ENCODE results near the gene CMBL.
"Not testable (repeated sequence)": the region's sequence is repeated elsewhere in the genome, so short reads cannot be mapped to it uniquely, and the experiment has no call there.

Gene CMBL

DNA sequence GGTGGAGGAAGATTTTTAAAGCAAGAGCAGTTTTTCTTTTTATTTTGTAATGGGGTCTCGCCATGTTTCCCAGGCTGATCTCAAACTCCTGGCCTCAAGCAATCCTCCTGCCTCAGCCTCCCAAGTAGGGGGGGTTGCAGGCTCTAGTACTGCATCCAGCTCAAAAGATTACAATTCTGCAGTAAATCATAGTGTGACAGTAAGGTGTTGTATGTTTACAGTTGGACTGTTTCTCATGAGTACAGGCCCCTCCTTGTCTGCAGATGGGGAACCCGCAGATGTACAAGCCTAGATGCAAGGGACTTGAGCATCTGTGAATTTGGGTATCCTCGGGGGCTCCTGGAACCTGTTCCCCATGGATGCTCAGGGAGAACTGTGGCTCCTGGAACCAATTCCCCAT, 54.3 kb downstream of the CMBL start:
- DNase-seq = no peak

DNA sequence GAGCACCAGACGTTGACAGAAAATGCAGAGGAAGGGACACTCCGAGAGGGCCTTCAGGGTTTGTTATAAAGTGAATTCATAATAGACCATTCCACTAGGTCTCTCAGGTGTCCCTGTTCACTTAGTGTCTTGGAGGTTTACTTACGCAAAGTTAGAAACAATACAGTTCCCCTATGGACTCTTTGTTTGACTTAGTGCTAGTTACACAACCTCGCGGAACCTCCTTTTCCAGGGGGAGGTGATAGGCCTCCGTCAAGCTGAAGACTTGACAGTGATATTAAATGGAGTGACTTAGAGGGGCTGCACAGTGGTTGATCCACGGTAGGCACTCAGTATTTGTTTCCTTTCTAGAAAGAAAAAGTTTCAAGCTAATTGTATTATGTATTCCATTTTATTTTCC, 56.3 kb downstream of the CMBL start:
- no peak for DNase-seq

DNA sequence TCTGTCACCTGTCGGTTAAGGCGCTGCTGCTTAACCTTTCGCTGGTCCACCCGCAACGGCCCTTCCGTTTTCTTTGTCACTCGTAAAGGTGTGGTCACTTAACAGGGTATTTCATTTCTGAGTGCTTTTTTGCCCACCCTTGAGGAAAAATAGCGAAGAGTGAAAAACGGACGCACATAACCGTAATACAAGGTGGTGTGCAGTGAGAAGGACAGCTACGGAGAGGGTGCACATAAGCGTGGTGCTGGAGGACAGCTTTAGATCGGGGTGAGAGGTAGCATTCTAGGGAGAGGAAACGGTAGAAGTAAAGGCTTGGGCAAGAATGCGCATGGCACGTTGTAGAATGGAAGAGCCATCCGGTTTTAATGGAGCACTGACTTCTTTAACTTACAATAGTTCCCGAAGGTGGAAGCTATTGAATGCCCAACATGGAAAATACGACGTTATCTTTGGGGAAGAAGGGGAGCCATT, 56.9 kb downstream of the CMBL start:
- DNase-seq = no peak

DNA sequence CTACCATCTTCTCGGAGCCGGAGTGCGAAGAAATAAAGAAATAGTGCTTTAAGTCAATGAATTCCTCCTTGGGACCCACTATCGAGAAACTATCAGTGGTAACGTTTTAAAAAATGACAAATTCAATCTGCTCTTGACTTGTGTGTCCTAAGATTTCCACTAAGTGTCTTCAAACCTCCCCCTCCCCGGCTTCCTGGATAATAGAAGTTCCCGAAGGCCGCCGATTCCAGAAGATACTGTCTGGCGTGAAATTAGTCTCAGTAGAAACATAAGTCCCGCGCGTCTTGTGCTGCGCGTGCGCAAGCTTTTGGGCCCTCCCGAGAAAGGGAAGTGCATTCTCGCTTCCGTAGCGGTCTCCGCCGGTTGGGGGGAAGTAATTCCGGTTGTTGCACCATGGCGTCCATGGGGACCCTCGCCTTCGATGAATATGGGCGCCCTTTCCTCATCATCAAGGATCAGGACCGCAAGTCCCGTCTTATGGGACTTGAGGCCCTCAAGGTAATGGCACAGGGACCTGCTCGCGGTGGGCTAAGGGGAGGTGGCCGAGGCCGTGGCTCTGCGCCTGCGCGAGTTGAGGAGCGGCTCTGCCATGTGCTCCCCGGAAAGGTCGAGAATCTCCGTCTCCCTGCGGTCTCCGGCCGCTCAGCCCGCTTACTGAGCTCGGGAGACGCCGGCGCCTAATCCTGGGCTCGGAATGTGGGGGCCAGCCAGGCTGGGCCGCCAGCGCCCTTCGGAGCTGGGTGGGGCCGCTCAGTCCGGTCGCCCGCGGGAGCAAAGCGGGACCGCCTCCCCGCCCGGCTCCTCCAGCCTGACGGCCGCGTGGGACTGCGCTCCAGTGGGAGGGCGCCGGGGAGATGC, 57.5 kb downstream of the CMBL start, which contains the start of gene CCT5:
TSS of gene CCT5 (plus strand) at position 333 of the 858 bp plus-strand sequence. CDS start at position 394, 61 bp downstream.
- peak; percentile 96 for DNase-seq

DNA sequence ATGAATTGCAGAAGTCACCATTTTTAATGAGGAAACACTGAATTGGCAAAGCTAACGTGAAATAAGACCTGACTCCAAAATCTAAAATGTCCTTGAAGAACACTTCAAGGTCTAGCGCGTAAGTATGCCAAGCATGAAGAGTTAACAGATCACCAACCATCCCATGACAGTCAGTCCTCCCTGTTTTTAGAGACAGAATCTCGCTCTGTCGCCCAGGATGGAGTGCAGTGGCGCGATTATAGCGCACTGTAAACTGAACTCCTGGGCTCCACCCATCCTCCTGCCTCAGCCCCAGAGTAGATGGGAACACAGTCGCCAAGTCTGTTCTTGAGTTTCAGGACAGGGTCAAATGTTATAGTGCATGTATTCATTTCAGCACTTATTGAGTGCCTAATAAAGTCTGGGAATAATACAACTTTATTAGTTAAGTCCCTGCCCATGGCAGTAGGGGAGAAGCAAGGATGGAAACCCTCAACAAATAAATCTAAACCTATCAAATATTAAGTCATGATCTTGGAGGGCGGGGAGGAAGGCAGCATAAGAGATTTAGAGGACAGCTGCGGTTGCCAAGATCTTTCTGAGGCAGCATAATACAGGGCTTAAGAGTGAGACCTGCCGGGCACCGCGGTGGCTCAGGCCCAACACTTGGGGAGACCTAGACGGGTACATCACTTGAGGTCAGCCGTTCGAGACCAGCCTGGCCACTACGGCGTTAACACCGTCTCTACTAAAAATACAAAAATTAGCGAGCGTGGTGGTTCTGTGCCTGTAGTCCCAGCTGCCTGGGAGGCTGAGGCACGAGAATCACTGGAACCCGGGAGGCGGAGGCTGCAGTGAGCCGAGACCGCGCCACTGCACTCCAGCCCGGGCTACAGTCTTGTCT, 59.1 kb downstream of the CMBL start:
- DNase-seq = no peak

DNA sequence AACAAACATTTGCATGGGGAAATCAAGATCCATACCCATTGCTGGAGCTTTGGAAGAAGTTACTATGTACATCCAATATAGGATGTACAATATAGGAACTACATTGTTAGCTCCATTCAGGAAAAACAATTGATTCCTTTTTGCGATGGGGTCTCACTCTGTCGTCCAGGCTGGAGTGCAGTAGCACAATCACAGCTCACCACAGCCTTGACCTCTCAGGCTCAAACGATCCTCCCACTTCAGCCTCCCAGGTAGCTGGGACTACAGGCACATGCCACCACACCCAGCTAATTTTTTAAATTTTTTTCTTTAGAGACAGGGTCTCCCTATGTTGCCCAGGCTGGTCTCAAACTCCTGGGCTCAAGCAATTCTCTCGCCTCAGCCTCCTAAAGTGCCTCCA, 60.5 kb downstream of the CMBL start:
- DNase-seq = not testable (repeated sequence)

DNA sequence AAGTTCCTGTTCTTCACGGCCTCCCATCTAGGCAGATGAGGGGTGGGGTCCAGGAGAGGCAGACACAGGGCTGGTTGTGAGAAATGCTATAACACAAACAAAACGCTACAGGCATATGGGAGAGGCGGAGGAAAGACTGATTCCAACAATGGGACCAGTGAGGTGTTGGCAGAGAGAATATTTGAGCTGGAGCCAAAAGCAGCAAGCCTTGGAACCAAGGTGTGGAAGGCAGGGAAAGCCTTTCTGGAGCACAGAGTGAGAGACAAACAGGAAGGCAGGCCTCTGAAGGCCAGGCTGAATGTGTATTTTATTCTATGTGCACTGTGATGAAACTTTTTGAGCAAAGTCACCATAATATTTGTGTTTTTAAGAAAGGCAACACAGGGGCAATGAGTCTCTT, 60.9 kb downstream of the CMBL start:
- no peak for DNase-seq

DNA sequence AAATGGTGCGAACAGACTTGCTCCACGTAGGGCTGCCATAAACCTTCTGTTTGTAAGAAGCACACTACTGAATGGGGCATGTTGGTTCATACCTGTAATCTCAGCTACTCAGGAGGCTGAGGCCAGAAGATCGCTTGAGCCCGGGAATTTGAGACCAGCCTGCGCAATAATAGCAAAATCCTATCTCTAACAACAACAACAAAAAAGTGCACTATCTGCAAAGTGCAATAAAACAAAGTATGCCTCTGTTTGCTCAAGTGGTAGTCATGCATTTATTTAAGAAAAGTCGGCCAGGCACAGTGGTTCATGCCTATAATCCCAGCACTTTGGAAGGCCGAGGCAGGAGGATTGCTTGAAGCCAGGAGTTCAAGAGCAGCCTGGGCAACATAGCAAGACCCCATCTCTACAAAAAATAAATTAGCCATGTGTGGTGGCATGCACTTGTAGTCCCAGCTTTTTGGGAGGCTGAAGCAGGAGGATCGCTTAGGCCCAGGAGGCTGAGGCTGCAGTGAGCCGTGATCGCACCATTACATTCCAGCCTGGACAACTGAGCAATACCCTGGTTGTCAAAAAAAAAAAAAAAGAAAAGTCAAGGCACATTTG, 63.3 kb downstream of the CMBL start:
- DNase-seq = no peak

DNA sequence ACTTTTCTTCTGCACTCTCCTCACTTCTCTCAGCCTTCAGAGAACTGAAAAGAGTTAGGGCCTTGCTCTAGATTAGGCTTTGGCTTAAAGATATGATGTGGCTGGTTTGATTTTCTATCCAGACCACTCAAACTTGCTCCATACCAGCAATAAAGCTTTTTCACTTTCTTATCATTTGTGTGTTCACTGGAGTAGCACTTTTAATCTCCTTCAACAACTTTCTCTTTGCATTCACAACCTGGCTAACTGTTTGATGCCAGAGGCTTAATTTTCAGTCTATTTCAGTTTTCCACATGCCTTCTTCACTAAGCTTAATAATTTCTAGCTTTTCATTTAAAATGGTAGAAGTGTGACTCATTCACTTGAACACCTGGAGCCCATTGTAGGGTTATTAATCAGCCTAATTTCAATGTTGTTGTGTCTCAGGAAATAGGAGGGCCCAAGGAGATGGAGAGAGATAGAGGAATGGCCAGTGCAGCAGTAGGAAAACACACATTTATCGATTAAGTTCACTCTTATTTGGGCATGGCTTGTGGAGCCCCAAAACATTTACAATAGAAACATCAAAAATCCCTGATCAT, 64.0 kb downstream of the CMBL start:
- DNase-seq = no peak

DNA sequence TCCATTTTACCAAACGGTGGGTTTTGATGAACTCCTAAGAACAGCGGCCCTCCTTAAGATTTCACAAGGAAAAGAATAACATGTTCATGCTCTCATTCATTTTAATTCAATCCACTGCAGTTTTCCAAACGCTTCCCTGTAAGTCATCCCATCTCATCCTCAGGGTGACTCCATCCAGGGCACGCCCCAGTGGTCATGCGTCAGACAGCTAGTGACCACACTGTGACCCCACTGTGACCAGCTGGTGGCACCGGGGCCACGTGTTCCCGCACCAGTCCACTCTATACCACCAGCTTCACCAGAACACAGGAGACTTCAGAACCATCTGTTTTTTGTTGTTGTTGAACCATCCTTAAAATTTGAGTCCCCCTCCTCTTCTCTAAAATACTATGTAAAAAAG, 72.4 kb downstream of the CMBL start:
- DNase-seq = no peak

DNA sequence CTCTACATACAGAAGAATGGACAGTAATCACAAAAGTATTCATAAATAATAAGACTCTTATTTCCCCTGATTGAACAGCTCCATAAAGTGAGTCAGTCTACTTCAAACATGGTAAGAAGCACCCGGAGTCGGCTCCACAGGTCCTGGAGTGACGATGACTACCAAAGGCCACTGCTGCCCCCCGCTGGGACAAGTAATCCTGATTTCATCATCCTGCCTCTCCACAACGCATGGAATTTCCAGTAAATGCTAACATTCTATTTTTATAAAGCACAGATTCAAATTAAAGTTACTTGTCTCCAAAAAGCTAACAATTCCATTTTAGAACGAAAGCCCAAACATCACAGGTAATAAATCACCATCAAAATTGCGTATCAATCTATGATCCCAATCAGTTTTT, 74.2 kb downstream of the CMBL start:
- DNase-seq = peak; percentile 7

DNA sequence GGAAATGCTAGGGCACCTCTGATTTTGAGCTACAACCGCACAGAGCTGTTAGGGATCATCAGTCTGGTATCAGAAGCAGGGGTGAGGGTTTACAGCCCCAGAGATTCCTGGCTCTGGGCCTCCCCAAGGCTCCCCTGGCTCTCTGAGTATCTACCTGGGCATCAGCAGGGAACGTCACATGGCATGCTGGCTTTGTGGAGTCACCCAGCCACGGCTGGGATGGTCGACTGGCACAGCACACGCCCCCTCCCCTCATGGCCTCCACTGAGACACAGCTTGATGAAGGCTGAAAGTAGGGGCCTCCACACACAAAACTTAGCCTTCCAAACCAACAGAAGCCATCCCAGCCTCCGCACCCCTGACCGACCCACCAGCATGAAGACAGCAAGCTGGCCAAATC, 74.7 kb downstream of the CMBL start:
- no peak for DNase-seq

DNA sequence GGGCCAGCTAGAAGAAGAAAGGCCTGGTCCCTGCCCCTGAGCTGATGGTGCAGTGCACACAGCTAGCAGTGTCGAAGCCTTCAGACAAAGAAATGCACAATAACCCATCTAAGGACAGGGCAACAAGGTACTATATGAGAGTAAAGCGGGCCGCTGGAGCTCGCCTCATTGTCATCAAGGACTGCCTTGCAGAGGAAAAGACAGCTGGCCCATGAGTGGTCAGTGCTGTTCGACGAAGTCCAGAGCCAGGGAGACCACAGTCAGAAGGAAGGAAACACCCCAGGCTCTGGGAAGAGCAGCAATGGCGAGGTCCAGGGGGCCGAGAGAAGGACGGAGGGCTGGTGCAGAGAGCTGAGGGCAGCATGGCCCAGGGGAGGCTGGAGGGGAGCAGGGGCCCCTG, 75.3 kb downstream of the CMBL start:
- DNase-seq = no peak

DNA sequence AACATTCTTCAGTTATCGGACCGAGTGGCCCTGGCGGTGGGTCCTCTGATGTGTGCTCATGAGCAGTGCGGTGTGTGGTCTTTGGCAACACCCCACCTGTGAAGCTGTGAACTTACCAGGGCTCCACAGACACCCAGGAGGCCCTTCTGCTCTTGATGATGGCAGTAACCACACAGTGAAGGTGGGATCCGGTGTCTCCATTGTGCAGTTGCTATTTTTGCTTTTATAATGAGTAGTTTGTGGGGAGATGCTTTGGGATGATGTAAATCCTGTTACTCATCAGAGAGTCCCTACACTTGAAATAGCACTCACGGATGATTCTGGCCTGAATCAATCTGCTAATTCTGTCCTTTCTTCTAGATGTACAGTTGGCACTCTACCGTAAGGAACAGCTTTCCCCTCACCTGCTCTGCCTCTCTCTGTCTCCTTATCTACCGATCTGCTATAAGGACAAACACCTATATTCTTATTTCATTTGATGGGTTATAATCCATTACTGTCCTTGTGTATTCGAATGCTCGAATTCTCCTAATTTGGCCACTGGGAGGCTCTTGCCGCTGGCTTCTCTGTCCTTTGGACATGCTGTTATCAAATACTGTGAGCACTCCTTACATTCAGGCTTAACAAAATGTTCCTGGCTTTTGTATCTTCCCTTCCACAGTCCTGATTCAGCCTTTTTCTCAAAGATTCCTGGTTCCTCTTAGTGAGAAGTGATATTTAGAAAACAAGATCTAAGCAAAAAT, 78.2 kb downstream of the CMBL start:
- no peak for DNase-seq

DNA sequence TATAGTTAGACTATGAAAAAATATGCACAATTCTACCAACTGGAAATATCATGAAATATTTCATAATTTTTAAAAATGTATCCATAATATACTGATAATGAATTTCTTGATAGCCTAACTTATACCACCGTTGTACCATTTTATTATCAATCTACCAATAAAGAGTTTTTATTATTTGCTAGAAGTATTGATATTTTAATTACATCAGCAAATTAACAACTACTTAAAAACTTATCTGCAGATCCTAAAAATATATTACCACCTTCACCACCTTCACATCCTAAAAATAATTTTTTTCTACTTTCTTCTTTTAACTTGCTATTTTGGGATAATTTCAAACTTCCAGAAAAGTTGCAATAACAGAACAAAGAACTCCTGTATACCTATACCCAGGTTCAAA, 79.4 kb downstream of the CMBL start:
- no peak for DNase-seq

All from NCI-H526 treated with DMSO at 0.1 percent for 48 hours (cell line).